Measurements from ENCODE around the gene RBBP5.

RBBP5 gene

GRCh38 chr1:205045146-205045545 lies 76.6 kb downstream of the RBBP5 start:
- no peak for TF ChIP-seq GATA2 (IDR thresholded peaks at IDR 0.05; ENCODE audit: low read depth, low read length)
- no peak for TF ChIP-seq GATA3 (IDR thresholded peaks at IDR 0.05; ENCODE audit: low read depth, low read length)

- no peak for TF ChIP-seq GATA2 (IDR thresholded peaks at IDR 0.05; ENCODE audit: low read depth, low read length)
- TF ChIP-seq GATA3 (IDR thresholded peaks at IDR 0.05; ENCODE audit: low read depth, low read length), result no peak
These were observed 77.0 kb downstream of the RBBP5 start for GRCh38 chr1:205044741-205045140.

GRCh38 chr1:205043866-205044265 lies 77.9 kb downstream of the RBBP5 start:
- TF ChIP-seq GATA2 (IDR thresholded peaks at IDR 0.05; ENCODE audit: low read depth, low read length) (no peak), GATA3 (IDR thresholded peaks at IDR 0.05; ENCODE audit: low read depth, low read length) (no peak)

- TF ChIP-seq GATA2 (IDR thresholded peaks at IDR 0.05; ENCODE audit: low read depth, low read length) (no peak), GATA3 (IDR thresholded peaks at IDR 0.05; ENCODE audit: low read depth, low read length) (no peak)
These were observed 78.6 kb downstream of the RBBP5 start, which contains the start of gene CNTN2 for GRCh38 chr1:205042911-205043806. TSS of gene CNTN2 (plus strand) at chr1:205043212. CDS start at chr1:205053186, 9,974 bp downstream.

- TF ChIP-seq GATA3 (IDR thresholded peaks at IDR 0.05; ENCODE audit: low read depth, low read length) (no peak), GATA2 (IDR thresholded peaks at IDR 0.05; ENCODE audit: low read depth, low read length) (no peak)
These were observed 79.5 kb downstream of the RBBP5 start for GRCh38 chr1:205041998-205042910.

GRCh38 chr1:205041001-205041715 lies 80.6 kb downstream of the RBBP5 start:
- TF ChIP-seq GATA3 (IDR thresholded peaks at IDR 0.05; ENCODE audit: low read depth, low read length) (no peak), GATA2 (IDR thresholded peaks at IDR 0.05; ENCODE audit: low read depth, low read length) (no peak)

- TF ChIP-seq GATA3 (IDR thresholded peaks at IDR 0.05; ENCODE audit: low read depth, low read length), result no peak
These were observed 83.5 kb downstream of the RBBP5 start for GRCh38 chr1:205038132-205038786.

GRCh38 chr1:205037539-205037938 lies 84.2 kb downstream of the RBBP5 start:
- no peak for TF ChIP-seq GATA3 (IDR thresholded peaks at IDR 0.05; ENCODE audit: low read depth, low read length)
- TF ChIP-seq GATA2 (IDR thresholded peaks at IDR 0.05; ENCODE audit: low read depth, low read length), result no peak

Data from SH-SY5Y (cell line).